HL-60 (cell line): ENCODE data around the gene REPS1.
"Not testable (repeated sequence)": the region's sequence is repeated elsewhere in the genome, so short reads cannot be mapped to it uniquely, and the experiment has no call there.

Source experiments
- DNase-seq, 2 experiments: peaks; one replicate each; pipeline ENCODE4 v3.0.0-alpha.2; 2010 to 2020; ENCODE audit warnings: low read depth in 1 of 2, low spot score in 1 of 2
- H3K27ac ChIP-seq: fragments of 250-450 bp; sonication (Bioruptor Pico); replicated peaks from 2 replicates; pipeline ENCODE4 v1.5.1; 2020; ENCODE audit warnings: mild to moderate bottlenecking, moderate library complexity
- H3K27me3 ChIP-seq: fragments of 250-450 bp; sonication (Bioruptor Pico); 2 replicates; pipeline ENCODE4 v1.5.1; 2021; ENCODE audit warnings: mild to moderate bottlenecking, moderate library complexity; ENCODE audit not compliant: insufficient read depth, poor library complexity, severe bottlenecking
- H3K4me3 ChIP-seq: replicated peaks from 2 replicates; pipeline ENCODE4 v1.5.1; 2011; ENCODE audit warnings: mild to moderate bottlenecking, control low read depth, low read length; ENCODE audit not compliant: insufficient read depth
- CTCF ChIP-seq: IDR thresholded peaks from one replicate; pipeline ENCODE4 v1.5.1; 2011; ENCODE audit warnings: low read length, control low read depth, inconsistent platforms; ENCODE audit not compliant: insufficient read depth
- GABPA ChIP-seq: IDR thresholded peaks from 2 replicates; pipeline ENCODE4 v1.6.1; 2012; ENCODE audit warnings: low read depth
- POLR2AphosphoS5 ChIP-seq: IDR thresholded peaks from 2 replicates; pipeline ENCODE4 v1.6.1; 2012; ENCODE audit warnings: low read depth
- REST ChIP-seq: IDR thresholded peaks from 2 replicates; pipeline ENCODE4 v1.6.1; 2012; ENCODE audit warnings: low read depth; ENCODE audit not compliant: insufficient replicate concordance
- SPI1 ChIP-seq: IDR thresholded peaks from 2 replicates; pipeline ENCODE4 v1.6.1; 2012; ENCODE audit warnings: low read depth, mild to moderate bottlenecking, borderline replicate concordance

REPS1 gene

GRCh38 chr6:138943089-138943625, 44.9 kb downstream of the REPS1 start:
- Histone ChIP-seq H3K4me3 (no peak overlapping the region), H3K27me3 (no peaks in the 10 kb centered on the region), H3K27ac (no peak overlapping the region)
- TF ChIP-seq CTCF = no peak
- no peak for TF ChIP-seq REST
- no peak for TF ChIP-seq GABPA
- no peak for TF ChIP-seq POLR2AphosphoS5
- no peak for TF ChIP-seq SPI1
- DNase-seq = no peak

- not testable (repeated sequence) for H3K4me3 ChIP-seq, DNase-seq, H3K27ac ChIP-seq, H3K27me3 ChIP-seq
Measured at GRCh38 chr6:138936873-138937272, 51.2 kb downstream of the REPS1 start.

GRCh38 chr6:138931660-138932059, 56.4 kb downstream of the REPS1 start:
- no peaks in the 10 kb centered on the region for H3K27me3 ChIP-seq
- no peak for DNase-seq
- TF ChIP-seq SPI1 (no peak), CTCF (no peak), POLR2AphosphoS5 (no peak)
- H3K4me3 ChIP-seq = no peak overlapping the region
- H3K27ac ChIP-seq = no peak overlapping the region

- Histone ChIP-seq H3K27me3 (no peaks in the 10 kb centered on the region), H3K27ac (no peak overlapping the region), H3K4me3 (no peak overlapping the region)
- TF ChIP-seq GABPA = no peak
- TF ChIP-seq CTCF = no peak
- TF ChIP-seq POLR2AphosphoS5 = no peak
- TF ChIP-seq REST = no peak
- no peak for TF ChIP-seq SPI1
- DNase-seq = no peak
Measured at GRCh38 chr6:138926579-138926978, 61.5 kb downstream of the REPS1 start.
